Panc1 (cell line): ENCODE measurements around the gene KCNK2. TPM values are rescaled to one million over a fixed set of nuclear protein-coding genes. Genes with fewer than 3 reads are reported as not detected.

Source experiments
- ATAC-seq: fragments of 200-7000 bp; cut with Tn5 transposase; 2 replicates; pipeline ENCODE4 v1.9.1; 2020; ENCODE audit warnings: mild to moderate bottlenecking, moderate library complexity
- BruUV-seq: library from RNA; stranded (reverse); fragments of 400-500 nt; replicated peaks from 2 replicates; lab custom pipeline; 2021; lab: Mats Ljungman, UMichigan
- CTCF ChIA-PET: fragments of 300-600 bp; sonication (Branson Sonifier 250); formaldehyde crosslinking; loops from one replicate; lab custom pipeline; 2022; ENCODE audit warnings: antibody characterized with exemption; lab: Charles Lee
- POLR2A ChIA-PET: fragments of 300-600 bp; sonication (Branson Sonifier 250); formaldehyde crosslinking; loops from one replicate; lab custom pipeline; 2022; ENCODE audit warnings: antibody characterized with exemption; lab: Charles Lee
- DNase-seq: peaks from one replicate; pipeline ENCODE4 v3.0.0-alpha.2; 2010; ENCODE audit warnings: low read depth, low spot score
- H3K27ac ChIP-seq: 2 replicates; pipeline ENCODE4 v1.5.1; 2011; ENCODE audit warnings: mild to moderate bottlenecking, low read length, inconsistent platforms
- H3K27me3 ChIP-seq: fragments of 200-500 bp; sonication (Bioruptor generic); 2 replicates; pipeline ENCODE4 v1.6.0; 2014; ENCODE audit warnings: low read length, inconsistent platforms; ENCODE audit not compliant: control insufficient read depth, insufficient read depth
- H3K36me3 ChIP-seq: fragments of 200-500 bp; sonication (Bioruptor generic); 2 replicates; pipeline ENCODE4 v1.5.1; 2014; ENCODE audit warnings: inconsistent platforms, mild to moderate bottlenecking, low read length, moderate library complexity; ENCODE audit not compliant: control insufficient read depth, insufficient read depth
- H3K4me1 ChIP-seq: 2 replicates; pipeline ENCODE4 v1.5.1; 2011; ENCODE audit warnings: inconsistent platforms, mild to moderate bottlenecking, low read length, moderate library complexity; ENCODE audit not compliant: control insufficient read depth, insufficient read depth
- H3K4me3 ChIP-seq, 2 experiments: 2 replicates each; pipeline ENCODE4 v1.5.1; 2011 to 2012; ENCODE audit warnings: low read depth in 2 of 2, low read length in 2 of 2, mild to moderate bottlenecking in 2 of 2, inconsistent platforms in 1 of 2, moderate library complexity in 1 of 2
- H3K9me3 ChIP-seq: fragments of 200-500 bp; sonication (Bioruptor generic); 2 replicates; pipeline ENCODE4 v1.5.1; 2014; ENCODE audit warnings: low read depth, mild to moderate bottlenecking, inconsistent platforms, low read length, moderate library complexity; ENCODE audit not compliant: control insufficient read depth, insufficient read depth
- CTCF ChIP-seq: fragments of 450-650 bp; IDR thresholded peaks from 2 replicates; pipeline ENCODE4 v1.5.1; 2017; ENCODE audit warnings: mild to moderate bottlenecking
- POLR2AphosphoS5 ChIP-seq: IDR thresholded peaks from 2 replicates; pipeline ENCODE4 v1.6.1; 2012; ENCODE audit warnings: mild to moderate bottlenecking, low read depth, low read length, moderate library complexity
- REST ChIP-seq, 2 experiments: IDR thresholded peaks; 2 replicates each; pipeline ENCODE4 v1.6.1; 2011 to 2012; ENCODE audit warnings: low read depth in 2 of 2, control low read depth in 1 of 2, low read length in 1 of 2, mild to moderate bottlenecking in 1 of 2, moderate library complexity in 1 of 2; ENCODE audit not compliant: insufficient read depth in 1 of 2
- SIN3A ChIP-seq: IDR thresholded peaks from 2 replicates; pipeline ENCODE4 v1.6.1; 2012; ENCODE audit warnings: low read depth, mild to moderate bottlenecking, low read length, moderate library complexity, borderline replicate concordance; ENCODE audit not compliant: insufficient read depth
- TCF7L2 ChIP-seq: IDR thresholded peaks from 2 replicates; pipeline ENCODE4 v1.6.1; 2011; ENCODE audit warnings: mild to moderate bottlenecking, low read depth, low read length, inconsistent platforms
- in situ Hi-C: cut with HindIII; loops from 2 replicates; pipeline ENCODE4 v1.10.0; 2016; ENCODE audit warnings: low sequenced_read_pairs, low pct_unique_long_range_greater_than_20kb
- intact Hi-C: fragments of 100-400 bp; cut with micrococcal nuclease; formaldehyde crosslinking; loops from one replicate; pipeline ENCODE4 v1.10.0; 2022; ENCODE audit not compliant: unreplicated experiment
- total RNA-seq: library from RNA; stranded (reverse); gene quantifications from one replicate; pipeline ENCODE4 v1.2.1, GENCODE V29; 2021; ENCODE audit not compliant: unreplicated experiment

Gene KCNK2
- total RNA-seq, 1 experiment from 2014 or later = 0.28 TPM

GRCh38 chr1:215215846-215216245, 133.3 kb downstream of the KCNK2 start:
- in situ Hi-C loops = no loop called here
- no peak overlapping the region for H3K27ac ChIP-seq
- no TSS peak for BruUV-seq
- H3K4me1 ChIP-seq = no peaks in the 10 kb centered on the region
- no peak overlapping the region for H3K4me3 ChIP-seq
- intact Hi-C loops = no loop called here
- CTCF ChIA-PET = no interaction called here
- H3K36me3 ChIP-seq = no peaks in the 10 kb centered on the region
- H3K9me3 ChIP-seq = no peaks in the 10 kb centered on the region
- POLR2A ChIA-PET = no interaction called here
- no peak for DNase-seq
- TF ChIP-seq CTCF (no peak), REST (IDR thresholded peaks at IDR 0.05; ENCODE audit: insufficient read depth in 1 of 2, low read depth in 2 of 2, low read length in 1 of 2) (no peak), POLR2AphosphoS5 (no peak), TCF7L2 (no peak), SIN3A (no peak)
- ATAC-seq = no peak
- no peaks in the 10 kb centered on the region for H3K27me3 ChIP-seq

GRCh38 chr1:215219372-215219771, 136.8 kb downstream of the KCNK2 start:
- no peaks in the 10 kb centered on the region for H3K9me3 ChIP-seq
- H3K36me3 ChIP-seq = no peaks in the 10 kb centered on the region
- no peak overlapping the region for H3K27ac ChIP-seq
- TF ChIP-seq SIN3A = no peak
- no peak for TF ChIP-seq TCF7L2
- TF ChIP-seq REST (IDR thresholded peaks at IDR 0.05; ENCODE audit: insufficient read depth in 1 of 2, low read depth in 2 of 2, low read length in 1 of 2) = no peak
- TF ChIP-seq CTCF = no peak
- no peak for TF ChIP-seq POLR2AphosphoS5
- ATAC-seq = no peak
- no peaks in the 10 kb centered on the region for H3K27me3 ChIP-seq
- no peak for DNase-seq
- BruUV-seq = no TSS peak
- no peak overlapping the region for H3K4me3 ChIP-seq
- intact Hi-C loops = no loop called here
- no peaks in the 10 kb centered on the region for H3K4me1 ChIP-seq
- POLR2A ChIA-PET = no interaction called here
- in situ Hi-C loops = no loop called here
- CTCF ChIA-PET = no interaction called here
